Measurements from ENCODE around the gene ANKRD13B.

Gene ANKRD13B

GRCh38 chr17:29659155-29659554 lies 66.2 kb downstream of the ANKRD13B start:
- CTCF ChIA-PET, result no interaction called here
- TF ChIP-seq, protein P1, sequence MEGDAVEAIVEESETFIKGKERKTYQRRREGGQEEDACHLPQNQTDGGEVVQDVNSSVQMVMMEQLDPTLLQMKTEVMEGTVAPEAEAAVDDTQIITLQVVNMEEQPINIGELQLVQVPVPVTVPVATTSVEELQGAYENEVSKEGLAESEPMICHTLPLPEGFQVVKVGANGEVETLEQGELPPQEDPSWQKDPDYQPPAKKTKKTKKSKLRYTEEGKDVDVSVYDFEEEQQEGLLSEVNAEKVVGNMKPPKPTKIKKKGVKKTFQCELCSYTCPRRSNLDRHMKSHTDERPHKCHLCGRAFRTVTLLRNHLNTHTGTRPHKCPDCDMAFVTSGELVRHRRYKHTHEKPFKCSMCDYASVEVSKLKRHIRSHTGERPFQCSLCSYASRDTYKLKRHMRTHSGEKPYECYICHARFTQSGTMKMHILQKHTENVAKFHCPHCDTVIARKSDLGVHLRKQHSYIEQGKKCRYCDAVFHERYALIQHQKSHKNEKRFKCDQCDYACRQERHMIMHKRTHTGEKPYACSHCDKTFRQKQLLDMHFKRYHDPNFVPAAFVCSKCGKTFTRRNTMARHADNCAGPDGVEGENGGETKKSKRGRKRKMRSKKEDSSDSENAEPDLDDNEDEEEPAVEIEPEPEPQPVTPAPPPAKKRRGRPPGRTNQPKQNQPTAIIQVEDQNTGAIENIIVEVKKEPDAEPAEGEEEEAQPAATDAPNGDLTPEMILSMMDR (conservative IDR thresholded peaks at IDR 0.05; ENCODE audit: low read depth), result no peak
- no peak overlapping the region for H3K27ac ChIP-seq
- DNase-seq (ENCODE audit: low spot score), result no peak
- POLR2A ChIA-PET (ENCODE audit: low non-redundant PET), result no interaction called here

GRCh38 chr17:29661213-29661612 lies 68.3 kb downstream of the ANKRD13B start:
- ChIA-PET POLR2A (ENCODE audit: low non-redundant PET) (no interaction called here), CTCF (no interaction called here)
- DNase-seq (ENCODE audit: low spot score), result no peak
- TF ChIP-seq, protein P1 (conservative IDR thresholded peaks at IDR 0.05; ENCODE audit: low read depth), result no peak
- H3K27ac ChIP-seq, result no peak overlapping the region

- no peak overlapping the region for H3K27ac ChIP-seq
- no peak for DNase-seq (ENCODE audit: low spot score)
- TF ChIP-seq, protein P1 (conservative IDR thresholded peaks at IDR 0.05; ENCODE audit: low read depth), result no peak
- ChIA-PET CTCF (interaction anchor here (0.6 to 0.8 kb wide), 2 partner anchors 69 to 408 kb away, joined by 3 to 4 read pairs; no protein-coding TSS in a partner anchor), POLR2A (ENCODE audit: low non-redundant PET) (no interaction called here)
These were observed 70.2 kb downstream of the ANKRD13B start for GRCh38 chr17:29663155-29663554.
